ENCODE data around the gene OAF. TPM values are rescaled to one million over a fixed set of nuclear protein-coding genes. Genes with fewer than 3 reads are reported as not detected.
A peak's percentile ranks its signal among the peaks of the same experiment; 100 is the strongest.
"Not testable (repeated sequence)": the region's sequence is repeated elsewhere in the genome, so short reads cannot be mapped to it uniquely, and the experiment has no call there.

The OAF gene
- total RNA-seq, 2 donors from 2014 or later, result 44.1 to 82.6 TPM

DNA sequence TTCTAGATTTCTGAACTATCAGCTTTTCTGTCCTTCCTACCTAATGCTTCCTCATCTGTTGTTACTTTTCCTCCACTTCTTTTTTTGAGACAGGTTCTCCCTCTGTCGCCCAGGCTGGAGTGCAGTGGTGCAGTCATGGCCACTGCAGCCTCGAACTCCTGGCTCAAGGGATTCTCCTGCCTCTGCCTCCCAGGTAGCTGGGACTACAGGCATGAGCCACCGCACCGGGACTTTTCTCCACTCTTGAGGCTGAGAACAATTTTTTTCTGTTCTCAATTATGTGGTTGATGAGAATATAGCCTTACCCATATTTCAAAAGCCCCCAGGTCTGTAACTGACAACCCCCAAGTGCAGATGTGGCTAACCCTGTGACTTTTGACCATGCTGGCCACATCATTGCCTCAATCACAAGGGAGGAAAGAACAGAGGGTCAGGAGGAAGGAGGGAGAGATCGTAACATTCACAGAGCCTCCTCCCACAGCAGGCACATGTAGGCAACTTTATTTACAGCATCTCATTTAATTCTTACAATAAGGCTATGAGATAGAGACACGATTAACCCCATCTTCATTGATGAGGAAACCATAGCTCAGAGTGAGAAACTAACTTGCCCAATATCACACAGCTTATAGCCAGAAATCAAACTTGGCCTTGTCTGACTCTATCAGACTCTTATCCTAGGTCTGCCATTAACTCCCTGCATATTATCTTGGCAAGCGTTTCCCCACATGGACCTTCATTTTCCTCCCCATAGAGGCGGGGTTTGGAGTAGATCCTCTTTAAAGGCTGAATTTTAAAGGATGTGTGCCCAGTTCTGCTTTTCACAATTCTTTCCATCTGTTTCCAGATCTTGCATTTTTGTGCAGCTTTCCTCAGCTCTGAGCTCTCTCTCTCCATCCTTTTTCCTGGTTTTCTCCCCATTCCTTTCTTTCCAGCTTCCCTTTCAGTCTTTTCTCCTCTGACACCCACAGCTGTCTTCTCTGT lies 38.7 kb downstream of the OAF start:
- intact Hi-C loops (cut with DNase I), result no loop called here

DNA sequence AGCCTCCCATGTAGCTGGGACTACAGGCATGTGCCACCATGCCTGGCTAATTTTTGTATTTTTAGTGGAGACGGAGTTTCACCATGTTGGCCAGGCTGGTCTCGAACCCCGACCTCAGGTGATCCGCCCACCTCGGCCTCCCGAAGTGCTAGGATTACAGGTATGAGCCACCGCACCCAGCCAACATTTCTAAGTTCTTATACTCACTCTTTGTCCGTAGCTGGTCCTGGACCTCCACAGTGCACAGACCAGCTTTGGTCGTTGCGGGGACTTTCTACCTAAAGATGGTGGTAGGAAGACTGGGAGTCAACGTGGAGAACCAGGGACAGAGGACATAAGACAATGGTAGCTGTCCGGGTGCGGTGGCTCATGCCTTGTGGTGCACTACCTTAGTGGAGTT lies 42.5 kb downstream of the OAF start:
- DNase-seq (ENCODE audit: low spot score), result peak; percentile 64
- intact Hi-C loops (cut with DNase I), result not testable (repeated sequence)

More for the DNA sequence above, 38.7 kb downstream of the OAF start:
- peak; percentile 55 for DNase-seq (ENCODE audit: low spot score)

DNA sequence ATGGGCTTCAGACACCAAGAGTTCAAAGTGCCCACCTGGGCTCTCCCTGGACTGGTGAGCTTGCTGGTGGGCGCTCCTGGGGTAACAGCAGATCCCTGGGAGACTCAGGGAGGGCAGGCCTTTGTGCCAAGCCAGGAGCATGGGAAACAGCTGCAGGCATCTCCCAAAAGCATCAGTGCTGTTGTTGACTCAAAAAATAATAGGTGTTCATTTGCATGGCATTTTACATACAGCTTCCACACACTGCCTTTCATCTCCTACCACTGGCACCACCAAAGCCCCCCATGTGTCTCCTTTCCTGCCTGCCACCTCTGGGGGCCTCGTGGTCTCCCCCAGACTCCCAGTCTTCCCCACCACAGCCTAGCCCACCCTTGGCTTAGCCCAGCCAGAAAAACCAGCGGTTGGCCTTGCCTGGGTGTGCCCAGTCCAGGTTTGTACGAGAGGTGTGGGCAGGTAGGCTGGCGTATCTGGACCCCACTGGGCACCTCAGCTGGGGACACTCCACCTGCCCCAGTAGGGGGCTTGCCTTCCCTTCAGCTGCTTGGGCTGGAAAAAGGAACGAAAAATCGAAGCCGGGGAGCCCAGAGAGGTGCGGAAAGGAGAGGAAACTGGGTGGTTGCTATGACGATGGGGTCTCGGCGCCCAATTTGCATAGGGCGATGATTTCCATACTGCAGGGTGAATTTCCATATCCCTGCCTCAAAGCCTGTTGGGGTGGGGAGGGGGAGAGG lies 44.1 kb downstream of the OAF start:
- intact Hi-C loops (cut with DNase I), result loop anchor here in 1 of 2 donors (5.0 kb wide), 1 partner anchor 42 kb away; no protein-coding TSS in a partner anchor

DNA sequence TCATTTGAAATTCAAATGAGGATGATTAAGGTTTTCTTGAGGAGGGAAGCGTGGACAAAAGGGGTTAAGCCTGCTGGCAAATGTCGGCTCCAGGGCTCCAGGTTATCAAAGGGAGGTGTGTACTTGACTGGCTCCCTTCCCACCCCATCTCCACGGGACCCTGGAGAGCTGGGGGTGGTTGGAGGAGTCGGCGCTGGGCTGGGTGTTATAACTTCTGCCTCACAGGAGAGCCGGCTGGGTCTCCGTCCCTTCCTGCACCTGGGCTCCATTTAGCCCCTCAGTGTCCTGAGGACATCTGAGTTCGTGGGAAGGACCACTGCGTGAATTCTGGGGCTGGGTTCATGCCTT lies 44.7 kb downstream of the OAF start:
- intact Hi-C loops (cut with DNase I), result loop anchor here in 1 of 2 donors (5.0 kb wide), 1 partner anchor 42 kb away; no protein-coding TSS in a partner anchor
- no peak for DNase-seq (ENCODE audit: low spot score)

More for the DNA sequence above, 44.1 kb downstream of the OAF start:
- DNase-seq (ENCODE audit: low spot score), result no peak

DNA sequence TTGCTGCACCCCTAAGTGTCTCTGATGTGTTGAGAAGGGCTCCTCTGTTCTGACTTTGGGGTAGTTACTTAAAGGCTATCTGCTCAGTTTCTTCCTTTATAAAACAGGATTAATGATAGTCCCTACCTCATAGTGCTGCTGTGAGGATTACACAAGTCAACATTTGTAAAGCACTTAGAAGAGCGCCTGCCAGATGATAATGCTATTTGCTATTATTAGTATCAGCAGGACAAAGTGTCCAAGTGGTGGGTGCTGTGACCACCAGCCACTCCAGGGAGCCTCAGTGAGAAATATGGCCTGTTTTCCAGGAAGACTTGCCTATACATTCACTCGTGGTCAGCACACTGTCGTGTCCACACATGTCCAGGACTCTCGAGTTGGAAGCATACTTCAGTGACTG lies 45.3 kb downstream of the OAF start:
- DNase-seq (ENCODE audit: low spot score), result no peak
- intact Hi-C loops (cut with DNase I), result loop anchor here in 1 of 2 donors (5.0 kb wide), 1 partner anchor 41 kb away; no protein-coding TSS in a partner anchor

DNA sequence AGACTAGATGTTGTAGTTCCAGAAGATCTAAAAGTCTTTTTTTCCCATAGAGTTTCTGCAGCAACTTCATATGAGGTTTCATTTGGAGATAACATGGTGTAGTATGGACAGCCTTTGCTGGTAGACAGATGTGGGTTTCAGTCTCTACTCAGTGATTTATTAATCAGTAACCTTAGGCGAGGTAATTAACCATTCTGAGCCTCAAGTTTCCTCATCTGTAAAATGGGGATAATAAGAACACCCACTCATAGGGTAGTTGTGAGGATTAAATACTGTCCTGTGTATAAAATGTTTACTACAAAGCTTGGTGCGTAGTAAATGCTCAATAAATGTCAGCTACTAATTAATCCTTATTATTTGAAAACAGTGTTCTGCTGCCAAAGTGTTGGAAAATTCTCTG lies 45.9 kb downstream of the OAF start:
- intact Hi-C loops (cut with DNase I), result loop anchor here in 1 of 2 donors (5.0 kb wide), 1 partner anchor 41 kb away; no protein-coding TSS in a partner anchor

DNA sequence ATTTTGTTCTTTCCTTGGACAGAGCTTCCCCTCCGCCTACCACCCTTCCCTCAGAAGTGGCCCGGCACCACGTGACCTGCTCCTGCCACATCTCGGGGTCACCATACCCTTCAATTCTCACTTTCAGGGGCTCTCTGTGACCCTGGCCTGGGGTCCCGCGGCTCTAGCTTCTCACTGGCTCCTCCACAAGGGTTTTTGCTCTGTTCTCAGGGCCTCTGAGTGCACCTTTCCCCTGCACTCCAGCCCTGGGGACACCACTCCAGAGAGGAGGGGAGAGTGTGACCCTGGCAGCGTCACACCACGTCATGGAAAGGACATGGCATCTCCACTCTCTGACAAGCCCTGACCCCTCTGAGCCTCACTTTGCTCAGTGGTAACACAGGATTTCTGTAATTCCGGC lies 46.5 kb downstream of the OAF start:
- no peak for DNase-seq (ENCODE audit: low spot score)
- intact Hi-C loops (cut with DNase I), result loop anchor here in 1 of 2 donors (5.0 kb wide), 1 partner anchor 40 kb away; no protein-coding TSS in a partner anchor

More for the DNA sequence above, 45.9 kb downstream of the OAF start:
- DNase-seq (ENCODE audit: low spot score), result no peak

DNA sequence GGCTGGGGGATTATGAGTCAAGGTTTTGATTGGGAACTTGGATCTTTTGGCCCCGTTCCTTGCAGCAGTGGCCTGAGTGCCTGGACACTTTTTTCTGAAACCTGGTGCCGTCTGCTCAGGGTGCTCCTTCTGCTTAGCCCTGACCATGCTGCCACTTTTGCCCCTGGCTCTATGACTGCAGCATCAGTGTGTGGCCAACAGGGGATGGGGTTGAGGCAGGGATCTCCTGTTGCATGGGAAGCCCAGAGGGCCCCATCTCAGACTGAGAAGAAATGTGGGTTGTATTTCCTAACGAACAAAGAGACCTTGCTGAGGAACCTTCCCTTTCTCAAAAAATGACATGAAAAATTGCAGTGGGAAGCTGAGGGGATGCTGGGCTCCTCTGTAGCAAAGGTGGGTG lies 47.8 kb downstream of the OAF start:
- intact Hi-C loops (cut with DNase I), result loop anchor here in 1 of 2 donors (5.0 kb wide), 1 partner anchor 39 kb away; no protein-coding TSS in a partner anchor
- DNase-seq (ENCODE audit: low spot score), result no peak

DNA sequence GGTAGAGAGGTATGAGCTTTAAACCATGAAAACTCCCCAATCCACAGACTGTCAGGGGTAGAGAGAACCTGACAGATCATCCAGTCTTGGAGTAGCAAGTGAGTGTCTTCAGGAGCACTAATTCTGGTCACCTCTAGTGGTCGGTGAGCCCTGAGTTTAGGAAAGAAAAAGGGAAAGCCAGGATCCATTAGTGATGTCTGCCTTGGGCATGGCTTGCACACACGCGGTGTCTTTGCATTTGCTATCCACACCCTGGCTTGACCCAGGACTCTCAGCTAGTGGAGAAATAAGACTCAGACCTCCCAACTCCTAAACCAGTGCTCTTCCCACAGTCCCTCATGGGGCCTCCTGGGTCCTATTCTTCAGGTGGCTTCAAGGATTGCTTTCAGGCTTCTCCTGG lies 48.4 kb downstream of the OAF start:
- DNase-seq (ENCODE audit: low spot score), result no peak

DNA sequence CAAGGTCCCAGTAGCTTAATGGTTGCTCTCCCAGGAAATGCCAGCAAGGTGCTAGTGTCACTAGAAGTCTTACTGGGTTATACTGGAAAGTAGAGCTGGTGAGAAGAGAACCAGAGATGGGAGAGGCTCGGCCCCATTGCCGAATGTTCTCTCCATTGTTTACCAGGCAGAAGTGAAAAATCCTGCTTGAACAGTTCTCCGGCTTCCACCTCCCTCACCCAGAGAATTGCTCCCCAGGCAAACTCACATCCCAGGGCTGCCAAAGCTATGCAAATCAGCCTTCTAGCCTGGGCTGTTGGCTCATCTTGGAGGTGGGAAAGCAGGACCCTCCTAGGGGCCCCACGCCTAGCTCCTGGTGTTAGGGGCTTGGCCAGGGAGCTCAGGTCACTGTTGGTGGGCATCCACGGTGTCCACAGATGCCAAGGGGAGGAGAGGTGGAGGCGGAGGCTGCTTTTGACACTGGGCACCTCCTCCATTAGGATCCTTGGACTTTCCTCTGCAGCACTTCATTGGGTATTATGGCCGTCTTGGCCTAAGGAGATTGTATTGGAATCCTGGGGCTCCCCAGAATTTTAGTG lies 49.2 kb downstream of the OAF start:
- no peak for DNase-seq (ENCODE audit: low spot score)
- intact Hi-C loops (cut with DNase I), result loop anchor here in 1 of 2 donors (5.0 kb wide), 1 partner anchor 37 kb away; no protein-coding TSS in a partner anchor

More for the DNA sequence above, 48.4 kb downstream of the OAF start:
- intact Hi-C loops (cut with DNase I), result loop anchor here in 1 of 2 donors (5.0 kb wide), 1 partner anchor 38 kb away; no protein-coding TSS in a partner anchor

DNA sequence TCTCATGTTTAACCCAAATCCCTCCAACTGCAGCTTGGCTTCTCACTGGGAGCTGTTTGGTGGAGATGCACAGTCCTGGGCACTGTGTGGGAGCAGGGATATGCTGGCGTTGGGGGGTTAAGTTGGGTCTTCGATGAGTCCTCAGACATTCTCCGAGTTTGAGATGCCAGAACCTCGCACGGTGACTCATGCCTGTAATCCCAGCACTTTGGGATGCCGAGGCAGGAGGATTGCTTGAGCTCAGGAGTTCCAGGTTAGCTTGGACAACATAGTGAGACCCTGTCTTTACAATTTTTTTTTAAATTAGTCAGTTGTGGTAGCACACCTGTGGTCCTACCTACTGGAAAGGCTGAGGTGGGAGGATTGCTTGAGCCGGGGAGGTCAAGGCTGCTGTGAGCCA lies 49.8 kb downstream of the OAF start:
- DNase-seq (ENCODE audit: low spot score), result peak; percentile 17
- intact Hi-C loops (cut with DNase I), result no loop called here

DNA sequence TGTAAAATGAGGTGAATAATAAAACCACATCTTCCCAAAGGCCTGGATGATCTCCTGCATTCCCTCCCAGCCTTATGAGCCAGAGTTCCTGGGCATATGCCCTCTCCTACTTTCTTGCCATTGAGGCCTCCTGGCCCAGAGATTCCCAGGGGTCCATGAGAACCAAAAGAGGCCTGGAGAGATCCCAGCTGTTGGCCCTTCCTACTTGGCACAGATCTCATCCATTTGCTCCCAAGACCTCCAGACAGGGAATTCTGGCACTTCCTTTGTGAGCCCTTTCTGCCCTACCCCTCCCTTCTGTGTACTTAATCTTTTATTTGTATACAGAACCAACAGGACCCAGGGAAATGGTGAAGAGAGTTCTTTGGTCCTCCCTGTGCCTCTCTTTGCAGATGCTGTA lies 50.5 kb downstream of the OAF start:
- intact Hi-C loops (cut with DNase I), result no loop called here
- peak; percentile 17 for DNase-seq (ENCODE audit: low spot score)

DNA sequence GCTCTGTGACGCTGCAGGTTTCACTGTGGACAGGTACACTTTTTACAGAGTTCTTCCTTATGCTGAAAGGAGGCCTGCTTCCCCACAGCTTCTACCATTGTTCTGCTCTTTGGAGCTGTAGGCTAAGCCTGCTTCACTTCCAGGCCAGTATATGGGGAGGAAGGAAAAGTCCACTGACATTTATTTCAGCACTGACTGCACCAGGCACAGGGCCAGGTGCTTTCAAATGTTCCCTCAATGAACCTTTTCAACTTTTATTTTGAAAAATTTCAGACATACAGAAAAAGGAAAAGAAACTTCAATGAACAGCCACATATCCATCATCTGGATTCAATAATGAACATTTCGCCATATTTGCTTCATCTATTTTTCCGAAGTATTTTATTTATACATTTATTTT lies 51.1 kb downstream of the OAF start:
- intact Hi-C loops (cut with DNase I), result no loop called here

DNA sequence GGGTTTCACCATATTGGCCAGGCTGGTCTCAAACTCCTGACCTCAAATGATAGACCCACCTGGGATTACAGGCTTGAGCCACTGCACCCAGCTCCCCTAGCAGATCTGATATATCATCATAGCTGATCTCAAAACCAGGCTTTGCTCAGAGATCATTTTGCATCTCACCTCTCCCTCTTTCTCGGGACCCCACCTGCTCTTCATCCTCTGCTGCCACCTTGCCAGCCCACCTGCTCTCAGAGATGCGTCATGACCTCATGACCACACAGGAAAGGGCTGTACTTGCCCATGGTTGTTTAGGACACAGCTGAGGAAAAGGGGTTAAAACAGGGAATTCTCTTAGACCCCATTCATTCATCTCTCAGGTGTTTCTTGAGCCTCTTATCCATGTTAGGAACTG lies 56.5 kb downstream of the OAF start:
- intact Hi-C loops (cut with DNase I), result no loop called here
- no peak for DNase-seq (ENCODE audit: low spot score)

More for the DNA sequence above, 51.1 kb downstream of the OAF start:
- peak; percentile 3 for DNase-seq (ENCODE audit: low spot score)

DNA sequence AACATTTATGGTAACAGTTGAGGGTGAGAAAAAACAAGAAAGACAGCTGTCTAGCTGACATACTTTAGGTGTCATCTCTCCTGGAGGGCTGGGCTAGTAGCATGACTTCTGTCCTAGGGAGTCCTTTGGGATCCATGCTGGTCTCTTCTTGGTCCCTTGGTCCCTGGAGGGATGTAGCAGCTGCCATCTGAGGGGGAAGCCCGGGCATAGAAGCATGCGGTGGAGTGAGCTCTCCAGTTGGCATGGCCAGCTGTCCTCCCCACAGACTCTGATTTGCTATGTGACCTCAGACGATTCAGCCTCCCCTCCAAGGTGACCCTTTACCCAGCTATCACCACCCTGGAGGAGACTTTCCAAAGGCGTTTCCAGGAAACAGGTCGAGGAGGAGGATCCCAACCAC lies 57.9 kb downstream of the OAF start:
- intact Hi-C loops (cut with DNase I), result no loop called here
- no peak for DNase-seq (ENCODE audit: low spot score)

DNA sequence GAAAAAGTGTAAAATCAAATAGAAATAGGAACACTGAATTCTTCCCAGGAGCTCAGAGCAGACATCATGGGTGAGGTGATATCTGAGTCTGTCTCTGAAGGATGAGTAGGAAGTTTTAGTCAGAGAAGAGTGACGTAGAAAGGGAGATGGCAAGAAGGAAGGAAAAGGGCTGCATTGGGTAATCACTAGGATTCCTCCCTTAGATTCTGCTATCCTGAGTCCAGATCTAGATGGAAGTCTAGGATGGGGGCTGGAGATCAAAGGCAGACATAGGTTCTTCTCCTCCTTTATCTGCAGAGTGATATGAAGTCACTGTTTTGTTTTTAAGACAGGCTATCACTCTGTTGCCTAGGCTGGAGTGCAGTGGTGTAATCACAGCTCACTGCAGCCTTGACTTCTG lies 59.6 kb downstream of the OAF start:
- intact Hi-C loops (cut with DNase I), result no loop called here
- DNase-seq (ENCODE audit: low spot score), result no peak

DNA sequence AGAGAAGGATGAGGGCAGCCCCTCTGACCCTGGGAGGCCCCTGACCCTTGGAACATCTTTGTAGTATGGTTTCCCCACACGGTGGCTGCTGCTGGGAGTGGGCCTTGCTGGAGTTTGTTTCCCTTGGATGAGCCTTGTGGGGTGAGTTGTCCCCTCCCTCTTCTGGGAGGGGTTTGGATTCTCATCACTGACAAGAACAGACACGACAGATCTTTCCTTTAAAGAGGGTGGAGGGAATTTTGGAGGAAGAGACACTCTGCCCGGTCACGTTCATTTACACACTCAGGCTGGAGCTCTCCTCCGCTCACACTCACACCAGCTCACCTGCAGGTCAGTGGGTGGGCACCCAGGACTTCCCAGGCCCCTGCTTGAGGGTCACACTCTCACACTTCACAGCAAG lies 60.8 kb downstream of the OAF start:
- intact Hi-C loops (cut with DNase I), result no loop called here
- DNase-seq (ENCODE audit: low spot score), result no peak

DNA sequence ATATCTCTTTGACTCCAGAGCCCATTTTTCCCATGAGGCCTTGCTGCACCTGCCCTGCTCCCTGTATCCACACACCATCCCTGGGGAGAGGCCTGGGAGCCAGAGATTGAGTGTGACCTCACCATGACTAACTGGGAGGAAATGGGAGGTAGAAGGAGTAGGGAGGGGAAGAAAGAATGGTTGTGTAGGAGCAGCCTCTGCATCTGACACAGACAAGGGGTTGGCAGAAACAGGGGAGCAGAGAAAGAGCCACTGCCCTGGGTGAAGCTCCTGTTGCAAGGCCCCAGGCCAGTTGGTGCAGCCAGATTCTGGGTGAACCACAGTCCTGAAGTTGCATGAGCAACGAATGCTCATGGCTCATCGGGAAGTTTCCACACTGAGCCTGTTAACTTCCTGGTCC lies 61.5 kb downstream of the OAF start:
- intact Hi-C loops (cut with DNase I), result no loop called here

DNA sequence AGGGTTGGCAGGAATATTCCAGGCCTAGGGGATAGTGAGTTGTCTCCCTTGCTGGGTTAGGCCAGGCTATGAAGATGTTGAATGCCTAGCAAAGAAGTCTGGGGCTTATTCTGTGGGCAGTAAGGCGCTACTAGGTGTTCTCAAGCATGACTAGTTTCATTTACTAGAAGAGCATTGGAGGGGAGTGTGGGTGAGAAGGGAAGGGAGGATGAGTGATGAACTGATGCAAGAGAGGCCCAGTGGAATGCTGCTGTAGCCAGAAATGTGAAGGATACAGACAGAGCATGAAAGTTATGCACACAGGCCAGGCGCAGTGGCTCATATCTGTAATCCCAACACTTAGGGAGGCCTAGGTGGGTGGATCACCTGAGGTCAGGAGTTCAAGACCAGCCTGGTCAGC lies 62.6 kb downstream of the OAF start:
- no peak for DNase-seq (ENCODE audit: low spot score)
- intact Hi-C loops (cut with DNase I), result no loop called here

More for the DNA sequence above, 61.5 kb downstream of the OAF start:
- no peak for DNase-seq (ENCODE audit: low spot score)

All from posterior vena cava (tissue), 2 donors.